ENCODE results near the gene SECTM1.
"Not testable (repeated sequence)": the region's sequence is repeated elsewhere in the genome, so short reads cannot be mapped to it uniquely, and the experiment has no call there.

SECTM1 gene

DNA sequence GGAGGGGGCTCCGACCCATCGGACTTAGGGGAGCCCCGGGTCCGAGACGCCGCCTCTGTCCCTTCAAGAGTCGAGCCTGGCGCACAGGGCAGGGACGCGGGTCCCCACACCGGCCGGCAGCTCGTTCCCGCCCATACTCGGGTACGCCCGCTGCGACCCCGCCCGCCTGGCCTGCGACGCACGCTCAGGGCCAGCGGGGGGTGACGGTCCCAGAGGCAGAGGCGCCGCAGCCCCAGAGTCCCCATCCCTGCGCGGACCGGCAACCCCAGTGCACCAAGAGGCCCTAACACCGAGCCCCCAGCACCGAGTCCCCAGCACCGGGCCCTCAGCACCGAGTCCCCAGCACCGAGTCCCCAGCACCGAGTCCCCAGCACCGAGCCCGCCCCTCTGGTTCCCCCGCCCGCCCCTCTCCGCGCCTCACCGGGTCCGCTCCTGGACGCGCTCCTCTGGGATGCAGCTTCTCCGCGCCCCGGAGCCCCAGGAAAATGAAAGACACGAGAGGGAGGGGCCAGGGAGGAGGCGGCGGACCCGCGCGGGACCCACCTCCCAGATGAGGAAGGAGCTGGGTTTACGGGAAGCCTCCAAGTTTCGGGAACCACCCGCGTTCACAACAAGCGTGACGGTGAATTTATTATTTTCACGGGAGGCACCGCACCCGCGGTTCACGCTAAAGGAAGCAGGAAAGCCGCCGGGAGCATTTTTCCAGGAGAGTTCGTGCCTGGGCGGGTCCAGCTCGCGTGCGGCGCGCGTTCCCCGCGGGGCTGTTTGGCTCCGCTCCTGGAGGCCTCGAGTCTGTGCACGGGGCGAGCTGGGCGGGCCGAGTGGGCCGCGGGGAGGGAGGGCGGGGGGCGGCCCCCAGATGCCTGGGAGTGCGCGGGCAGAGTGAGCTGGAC is at the start of gene SECTM1:
TSS of gene SECTM1 (minus strand) at position 488 of the 893 bp plus-strand sequence. CDS start 6,526 bp downstream, outside the sequence.
- DNase-seq (ENCODE audit: low read depth in 2 of 2) = no peak

- DNase-seq (ENCODE audit: low read depth in 2 of 2) = no peak
These were observed 49.3 kb upstream of the SECTM1 start for GRCh38 chr17:82382933-82383255.

GRCh38 chr17:82382220-82382932 is 48.8 kb upstream of the SECTM1 start:
- DNase-seq (ENCODE audit: low read depth in 2 of 2) = not testable (repeated sequence)

GRCh38 chr17:82381703-82382009 is 48.1 kb upstream of the SECTM1 start:
- not testable (repeated sequence) for DNase-seq (ENCODE audit: low read depth in 2 of 2)

DNA sequence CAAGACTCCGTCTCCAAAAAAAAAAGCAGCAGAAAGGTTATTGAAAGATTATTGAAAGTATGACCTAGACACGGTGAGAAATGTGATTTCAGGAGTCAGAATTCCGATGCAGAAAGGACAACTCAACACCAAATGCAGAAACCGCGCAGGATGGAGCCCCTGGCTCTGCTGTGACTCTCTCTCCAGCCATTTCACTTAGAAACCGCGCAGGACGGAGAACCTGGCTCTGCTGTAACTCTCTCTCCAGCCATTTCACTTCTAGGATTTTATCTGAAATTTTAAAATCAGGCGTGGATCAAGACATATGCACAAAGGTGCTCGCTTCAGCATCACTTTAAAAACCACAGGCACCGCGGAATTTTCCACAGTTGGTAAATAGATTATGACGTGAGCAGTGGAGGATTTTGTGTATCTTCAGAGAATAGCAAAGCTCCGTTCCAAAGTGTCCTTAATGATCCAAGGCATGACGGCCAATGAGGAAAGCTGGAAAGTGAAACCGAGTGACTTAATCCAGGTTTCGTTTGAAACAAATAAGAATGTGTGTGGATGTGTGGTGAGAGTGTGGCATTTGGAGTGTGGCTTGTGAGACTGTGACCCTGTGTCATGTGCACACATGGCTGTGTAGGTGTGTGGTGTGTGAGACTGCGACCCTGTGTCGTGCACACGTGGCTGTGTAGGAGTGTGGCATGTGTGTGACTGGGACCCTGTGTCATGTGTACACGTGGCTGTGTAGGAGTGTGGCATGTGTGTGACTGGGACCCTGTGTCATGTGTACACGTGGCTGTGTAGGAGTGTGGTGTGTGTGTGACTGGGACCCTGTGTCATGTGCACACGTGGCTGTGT is 47.5 kb upstream of the SECTM1 start:
- DNase-seq (ENCODE audit: low read depth in 2 of 2) = no peak

GRCh38 chr17:82378741-82379021 is 45.1 kb upstream of the SECTM1 start:
- DNase-seq (ENCODE audit: low read depth in 2 of 2) = no peak

DNA sequence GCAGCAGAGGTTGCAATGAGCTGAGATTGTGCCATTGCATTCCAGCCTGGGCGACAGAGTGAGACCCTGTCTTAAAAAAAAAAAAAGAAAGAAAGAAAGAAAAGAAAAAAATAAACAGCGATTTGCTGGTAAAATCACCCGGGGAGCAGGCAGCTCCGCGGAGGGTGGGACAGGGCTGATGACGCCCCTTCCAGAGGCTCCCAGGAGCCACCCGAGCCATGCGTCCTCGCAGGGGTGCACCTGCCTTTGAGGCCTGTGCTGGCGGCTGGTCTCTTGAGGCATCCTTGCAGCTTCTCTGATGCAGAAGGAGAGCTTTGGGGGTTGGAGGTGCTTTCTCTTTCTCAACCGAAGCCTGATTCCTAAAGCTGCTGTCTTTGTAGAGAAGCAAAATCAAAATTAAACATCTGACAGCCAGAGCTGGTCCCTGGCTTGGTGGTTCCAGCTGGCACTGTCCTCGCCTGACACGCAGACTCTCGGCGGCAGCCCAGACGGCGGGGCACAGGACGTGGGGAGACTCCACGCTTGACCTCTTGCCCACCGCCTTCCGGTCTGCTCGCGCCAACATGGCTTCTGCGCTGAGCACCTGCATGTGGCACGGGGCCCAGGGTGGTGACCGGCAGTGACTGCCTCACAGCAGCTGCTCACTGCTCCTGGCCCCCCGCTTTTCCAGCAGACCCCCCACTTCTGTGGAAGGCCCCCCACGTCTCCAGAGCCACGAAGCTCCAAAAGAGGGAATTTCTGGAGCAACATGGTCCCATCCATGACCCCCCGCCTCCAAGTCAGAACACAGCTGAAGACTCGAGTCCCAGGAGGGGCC is 44.6 kb upstream of the SECTM1 start:
- no peak for DNase-seq (ENCODE audit: low read depth in 2 of 2)

DNA sequence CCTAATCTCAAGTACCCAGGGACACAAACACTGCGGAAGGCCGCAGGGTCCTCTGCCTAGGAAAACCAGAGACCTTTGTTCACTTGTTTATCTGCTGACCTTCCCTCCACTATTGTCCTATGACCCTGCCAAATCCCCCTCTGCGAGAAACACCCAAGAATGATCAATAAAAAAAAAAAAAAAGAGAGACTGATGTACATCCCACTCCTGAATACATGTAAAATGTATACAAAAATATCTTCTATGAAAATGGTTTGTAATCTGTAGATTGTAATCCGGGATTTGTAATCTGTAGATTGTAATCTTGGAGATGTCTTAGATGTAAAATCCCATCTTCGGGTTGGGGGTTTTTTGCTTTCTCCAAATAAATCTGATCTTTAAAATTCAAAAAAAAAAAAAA is 43.7 kb upstream of the SECTM1 start:
- DNase-seq (ENCODE audit: low read depth in 2 of 2) = not testable (repeated sequence)

DNA sequence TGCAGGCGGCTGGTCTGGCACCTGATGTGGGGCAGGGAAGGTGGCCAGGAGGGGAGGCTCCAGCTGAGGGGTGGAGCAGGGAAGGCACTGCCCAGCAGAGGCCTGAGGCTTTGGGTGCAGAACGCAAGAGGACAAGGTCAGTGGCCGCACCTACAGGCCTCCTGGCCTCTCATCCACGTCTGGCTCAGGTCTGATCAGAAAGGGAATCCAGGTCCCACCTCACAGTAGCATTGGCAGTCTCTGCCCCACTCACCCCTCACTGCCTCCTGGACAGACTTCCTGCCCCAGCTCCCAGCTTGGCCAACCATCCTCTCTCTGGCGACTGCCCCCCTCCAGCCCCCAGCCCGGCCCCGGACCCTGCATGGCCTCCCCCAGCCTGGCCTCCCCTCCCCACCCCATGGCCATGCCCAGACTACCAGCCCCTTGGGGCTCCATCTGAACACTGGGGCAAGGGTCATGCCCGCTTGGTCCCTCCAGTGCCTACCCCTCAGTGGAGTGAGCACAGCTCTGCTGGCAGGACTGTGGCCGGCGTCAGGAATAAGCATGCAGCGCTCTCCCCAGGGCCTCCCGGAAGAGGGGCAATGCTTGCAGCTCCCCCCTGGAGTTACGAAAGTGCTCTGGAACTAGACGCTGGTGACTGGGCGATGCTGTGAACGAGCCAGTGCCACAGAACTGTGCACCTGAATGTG is 42.6 kb upstream of the SECTM1 start:
- no peak for DNase-seq (ENCODE audit: low read depth in 2 of 2)

- DNase-seq (ENCODE audit: low read depth in 2 of 2) = no peak
These were observed 41.9 kb upstream of the SECTM1 start for GRCh38 chr17:82375359-82376041.

DNA sequence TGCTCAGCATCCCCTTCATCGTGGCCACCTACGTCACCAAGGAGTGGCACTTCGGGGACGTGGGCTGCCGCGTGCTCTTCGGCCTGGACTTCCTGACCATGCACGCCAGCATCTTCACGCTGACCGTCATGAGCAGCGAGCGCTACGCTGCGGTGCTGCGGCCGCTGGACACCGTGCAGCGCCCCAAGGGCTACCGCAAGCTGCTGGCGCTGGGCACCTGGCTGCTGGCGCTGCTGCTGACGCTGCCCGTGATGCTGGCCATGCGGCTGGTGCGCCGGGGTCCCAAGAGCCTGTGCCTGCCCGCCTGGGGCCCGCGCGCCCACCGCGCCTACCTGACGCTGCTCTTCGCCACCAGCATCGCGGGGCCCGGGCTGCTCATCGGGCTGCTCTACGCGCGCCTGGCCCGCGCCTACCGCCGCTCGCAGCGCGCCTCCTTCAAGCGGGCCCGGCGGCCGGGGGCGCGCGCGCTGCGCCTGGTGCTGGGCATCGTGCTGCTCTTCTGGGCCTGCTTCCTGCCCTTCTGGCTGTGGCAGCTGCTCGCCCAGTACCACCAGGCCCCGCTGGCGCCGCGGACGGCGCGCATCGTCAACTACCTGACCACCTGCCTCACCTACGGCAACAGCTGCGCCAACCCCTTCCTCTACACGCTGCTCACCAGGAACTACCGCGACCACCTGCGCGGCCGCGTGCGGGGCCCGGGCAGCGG is 41.2 kb upstream of the SECTM1 start:
- no peak for DNase-seq (ENCODE audit: low read depth in 2 of 2)

- DNase-seq (ENCODE audit: low read depth in 2 of 2) = no peak
These were observed 40.4 kb upstream of the SECTM1 start for GRCh38 chr17:82373731-82374625.

DNA sequence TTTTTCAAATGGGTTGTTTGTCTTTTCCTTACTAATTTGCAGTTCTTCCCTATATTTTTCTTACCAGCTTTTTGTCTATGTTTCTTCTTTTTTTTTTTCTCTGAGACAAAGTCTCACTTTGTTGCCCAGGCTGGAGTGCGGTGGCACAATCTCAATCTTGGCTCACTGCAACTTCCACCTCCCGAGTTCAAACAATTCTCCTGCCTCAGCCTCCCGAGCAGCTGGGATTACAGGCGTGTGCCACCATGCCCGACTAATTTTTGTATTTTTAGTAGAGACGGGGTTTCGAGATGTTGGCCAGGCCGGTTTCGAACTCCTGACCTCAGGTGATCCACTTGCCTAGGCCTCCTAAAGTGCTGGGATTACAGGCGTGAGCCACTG is 39.5 kb upstream of the SECTM1 start:
- not testable (repeated sequence) for DNase-seq (ENCODE audit: low read depth in 2 of 2)

- DNase-seq (ENCODE audit: low read depth in 2 of 2) = no peak
These were observed 38.9 kb upstream of the SECTM1 start for GRCh38 chr17:82372249-82373071.

- DNase-seq (ENCODE audit: low read depth in 2 of 2) = no peak
These were observed 38.0 kb upstream of the SECTM1 start, which contains the start of gene UTS2R for GRCh38 chr17:82371333-82372248. Gene UTS2R, plus strand, starts transcription at chr17:82371765. Its CDS starts 2,560 bp downstream, at chr17:82374325.

- no peak for DNase-seq (ENCODE audit: low read depth in 2 of 2)
These were observed 37.1 kb upstream of the SECTM1 start for GRCh38 chr17:82370471-82371332.

Data from stimulated activated CD8-positive, alpha-beta memory T cell treated with anti-CD3 and anti-CD28 coated beads, Interleukin-2, amount 100 ng/mL, for 1 hour (primary cell).